Body of pancreas (tissue), 4 donors: Measurements from ENCODE around the gene ST6GAL1. TPM values are rescaled to one million over a fixed set of nuclear protein-coding genes. Genes with fewer than 3 reads are reported as not detected.

ENCODE experiments used
- ATAC-seq: fragments of 150-250 bp; one replicate; pipeline ENCODE4 v1.9.1; 2016
- DNase-seq, 4 donors: peaks; one replicate each; pipeline ENCODE4 v3.0.0-alpha.2; 2019
- H3K27ac ChIP-seq, 4 donors: fragments of 200-600 bp; sonication (generic); 1 replicate in 3 of 4; 2 replicates in 1 of 4; pipeline versions ENCODE4 v1.5.1 to v1.6.1; 2016 to 2019; ENCODE audit warnings: mild to moderate bottlenecking in 1 of 4, mixed read lengths in 1 of 4, moderate library complexity in 1 of 4
- H3K27me3 ChIP-seq, 2 donors: fragments of 200-600 bp; sonication (generic); one replicate each; pipeline ENCODE4 v1.6.0; 2016; ENCODE audit warnings: mild to moderate bottlenecking in 1 of 2
- H3K36me3 ChIP-seq, 2 donors: fragments of 200-600 bp; sonication (generic); replicated peaks in 1 of 2; 2 replicates each; pipeline ENCODE4 v1.5.1; 2016; ENCODE audit warnings: low read depth in 2 of 2; ENCODE audit not compliant: insufficient read depth in 1 of 2
- H3K4me1 ChIP-seq: fragments of 200-600 bp; sonication (generic); one replicate; pipeline ENCODE4 v1.6.0; 2016
- H3K4me3 ChIP-seq, 2 donors: fragments of 200-600 bp; sonication (generic); 1 replicate in 1 of 2; 2 replicates in 1 of 2; pipeline ENCODE4 v1.5.1; 2016 to 2019
- H3K9me3 ChIP-seq, 3 donors: fragments of 200-600 bp; sonication (generic); 1 replicate in 2 of 3; 2 replicates in 1 of 3; pipeline ENCODE4 v1.5.1; 2016
- CTCF ChIP-seq, 7 experiments: fragments of 450-650 bp in 4 of 7; fragments of 200-600 bp in 3 of 7; sonication (generic) in 3 of 7; IDR thresholded peaks; one replicate each; pipeline ENCODE4 v1.5.1; 2016 to 2019; ENCODE audit warnings: antibody characterized with exemption in 7 of 7
- POLR2A ChIP-seq, 3 donors: fragments of 450-650 bp; IDR thresholded peaks; one replicate each; pipeline ENCODE4 v1.6.1; 2016; ENCODE audit warnings: antibody characterized with exemption in 3 of 3, mild to moderate bottlenecking in 2 of 3
- WGBS, 2 donors: methylation state at CpG; one replicate each; pipeline ENCODE4 v1.1.5; 2017; 5-methylcytosine and 5-hydroxymethylcytosine counted together
- intact Hi-C: fragments of 100-400 bp; cut with DNase I; formaldehyde crosslinking; loops from one replicate; pipeline ENCODE4 v1.15.1; 2023
- total RNA-seq, 2 donors: library from RNA; depleted of rRNA; stranded (reverse); fragments of >200 nt; gene quantifications; one replicate each; pipeline ENCODE4 v1.1.0, GENCODE V29; 2016

The ST6GAL1 gene
- total RNA-seq, 2 donors from 2014 or later = 10.2 to 12.2 TPM

DNA sequence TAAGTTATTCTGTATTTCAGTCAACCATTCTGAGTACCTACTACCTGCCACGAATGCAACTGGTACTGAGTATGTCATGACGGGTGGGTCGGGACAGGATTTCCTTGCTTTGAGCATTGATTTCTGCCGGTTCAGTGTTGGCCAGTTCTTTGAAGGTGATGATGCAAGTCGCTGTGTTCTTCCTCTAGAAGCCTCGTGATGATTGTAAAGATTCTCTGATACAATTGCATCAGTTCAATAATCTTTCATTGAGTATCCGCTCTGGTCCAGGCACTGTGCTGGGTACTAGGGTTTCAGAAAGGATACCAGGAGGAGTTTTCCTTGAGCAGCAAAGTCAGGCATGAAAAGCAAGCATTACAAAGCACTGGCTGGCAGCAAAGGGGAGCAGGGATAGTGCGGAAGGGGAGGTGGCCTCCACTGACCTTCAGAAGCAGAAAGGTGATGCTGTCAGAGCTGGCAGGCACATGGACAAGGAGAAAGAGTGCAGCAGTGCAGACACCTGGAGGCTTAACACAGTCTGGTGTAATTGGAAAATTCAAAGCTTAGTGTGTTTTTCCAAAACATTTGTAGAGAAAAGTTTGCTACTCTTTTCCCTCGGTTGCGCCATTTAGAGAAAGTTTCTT is 108.9 kb downstream of the ST6GAL1 start:
- H3K27ac ChIP-seq = no peak overlapping the region
- ATAC-seq = no peak
- H3K36me3 ChIP-seq = no peaks in the 10 kb centered on the region
- DNase-seq = no peak
- peaks cover 6% of the 10 kb centered on the region for H3K4me1 ChIP-seq
- H3K27me3 ChIP-seq = no peaks in the 10 kb centered on the region
- TF ChIP-seq CTCF (IDR thresholded peaks at IDR 0.05) = no peak
- no peak for TF ChIP-seq POLR2A (IDR thresholded peaks at IDR 0.05)
- peaks cover 0 to 4% (median 0%) of the 10 kb centered on the region in 3 donors for H3K9me3 ChIP-seq
- intact Hi-C loops = no loop called here
- no peak overlapping the region for H3K4me3 ChIP-seq
- 74 to 77% methylated on average over 10 of the region's 10 CpGs for WGBS, 2 donors

- no peaks in the 10 kb centered on the region for H3K27me3 ChIP-seq
- intact Hi-C loops = no loop called here
- DNase-seq (no peak), ATAC-seq (no peak)
- no peaks in the 10 kb centered on the region for H3K36me3 ChIP-seq
- no peak overlapping the region for H3K27ac ChIP-seq
- peaks cover 6% of the 10 kb centered on the region for H3K4me1 ChIP-seq
- H3K9me3 ChIP-seq = peaks cover 0 to 4% (median 0%) of the 10 kb centered on the region in 3 donors
- H3K4me3 ChIP-seq = no peak overlapping the region
- TF ChIP-seq CTCF (IDR thresholded peaks at IDR 0.05) = no peak
- TF ChIP-seq POLR2A (IDR thresholded peaks at IDR 0.05) = no peak
- 54 to 70% methylated on average over 6 of the region's 6 CpGs for WGBS, 2 donors
These were observed 109.5 kb downstream of the ST6GAL1 start for GRCh38 chr3:187039723-187040414.

DNA sequence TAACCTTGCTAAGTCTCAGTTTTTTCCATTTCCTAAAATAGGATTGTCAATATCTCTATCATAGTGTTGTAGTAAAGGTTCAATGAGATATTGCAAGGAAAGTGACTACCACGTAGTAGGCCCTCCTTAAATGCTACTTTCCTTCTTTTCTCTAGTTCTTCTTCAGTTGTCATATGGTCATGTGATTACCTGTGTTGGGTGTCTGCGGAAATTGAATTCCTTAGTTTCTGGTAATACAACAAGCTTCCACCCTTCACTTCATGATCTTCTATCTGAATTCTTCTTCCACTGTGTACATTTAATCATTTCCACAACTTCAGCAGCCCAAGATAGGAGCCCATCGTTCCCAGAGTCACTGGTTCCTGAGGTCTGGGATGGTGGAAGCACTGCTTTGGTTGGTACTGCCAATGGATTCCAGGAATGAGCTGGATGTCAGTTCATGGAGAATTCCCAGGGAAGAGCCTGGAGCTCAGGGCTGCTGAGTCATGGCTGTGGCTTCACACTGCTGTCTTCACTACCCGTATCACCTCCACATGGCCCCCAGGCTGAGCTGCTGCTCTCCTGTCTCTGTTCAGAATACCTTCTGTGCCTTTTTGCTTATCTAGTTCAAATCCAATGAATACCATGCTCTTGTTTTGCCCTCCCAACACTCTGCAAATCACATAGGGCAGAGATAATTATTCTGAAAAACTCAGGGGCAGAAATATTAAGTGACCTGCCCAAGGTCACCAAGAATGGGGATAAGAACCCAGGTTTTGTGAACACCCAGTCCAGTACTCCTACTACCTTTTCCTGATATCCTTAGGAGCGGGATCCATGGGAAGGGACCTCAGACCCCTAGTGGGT is 110.4 kb downstream of the ST6GAL1 start:
- intact Hi-C loops = no loop called here
- no peak for ATAC-seq
- H3K27ac ChIP-seq = peak overlapping the region in 3 of 4 donors; percentile 33 to 58 (median 39)
- no peak overlapping the region for H3K4me3 ChIP-seq
- H3K9me3 ChIP-seq = peaks cover 0 to 4% (median 0%) of the 10 kb centered on the region in 3 donors
- no peaks in the 10 kb centered on the region for H3K36me3 ChIP-seq
- H3K27me3 ChIP-seq = no peaks in the 10 kb centered on the region
- 58 to 61% methylated on average over 5 of the region's 5 CpGs for WGBS, 2 donors
- DNase-seq = no peak
- peaks cover 6% of the 10 kb centered on the region for H3K4me1 ChIP-seq
- TF ChIP-seq CTCF (IDR thresholded peaks at IDR 0.05) (no peak), POLR2A (IDR thresholded peaks at IDR 0.05) (no peak)

DNA sequence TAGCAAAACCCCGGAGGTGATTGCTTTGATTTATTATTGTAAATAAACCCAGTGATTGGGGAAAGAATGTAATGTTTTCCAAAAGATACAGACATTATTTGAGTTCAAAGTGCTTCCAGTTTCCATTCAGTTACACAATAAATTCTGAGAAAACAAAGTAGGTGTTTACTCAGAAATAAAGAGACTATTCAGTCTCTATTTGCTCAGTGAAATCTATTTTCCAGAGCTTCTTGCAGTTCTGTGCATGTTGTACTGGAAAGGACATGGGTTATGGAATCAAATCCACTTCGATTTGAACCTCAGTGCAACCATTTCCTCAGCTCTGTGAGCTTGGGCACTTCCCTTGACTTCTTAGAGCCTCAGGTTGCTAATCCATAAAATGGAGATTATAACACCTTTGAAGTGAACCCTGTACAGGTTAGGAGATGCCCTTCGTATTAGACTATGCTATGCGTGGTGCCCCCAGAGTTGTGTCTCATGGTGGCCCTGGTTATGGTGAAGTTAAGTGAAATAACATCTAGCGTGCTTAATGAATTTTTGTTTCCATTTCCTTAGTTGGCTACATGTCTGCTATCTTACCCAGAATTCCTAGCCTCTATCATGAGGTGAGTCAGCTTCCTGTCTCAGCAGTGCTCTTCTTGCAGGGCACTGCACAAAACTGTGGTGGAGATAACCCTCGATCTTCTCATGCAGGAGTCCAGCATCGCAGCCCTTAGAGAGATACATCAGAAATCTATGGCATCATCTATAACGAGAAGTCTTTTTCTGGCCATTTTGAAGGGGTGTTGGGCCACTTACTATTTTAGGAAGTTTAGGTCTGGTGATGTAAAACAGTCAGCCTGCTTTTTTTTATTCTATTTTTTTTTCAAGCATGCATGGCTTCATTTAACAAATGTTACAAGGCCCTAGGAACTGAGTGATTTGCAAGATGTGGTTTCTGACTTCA is 111.3 kb downstream of the ST6GAL1 start:
- WGBS, 2 donors = 64 to 65% methylated on average over 8 of the region's 8 CpGs
- H3K4me1 ChIP-seq = peaks cover 6% of the 10 kb centered on the region

More for the DNA sequence above, 111.3 kb downstream of the ST6GAL1 start:
- H3K27ac ChIP-seq = peak overlapping the region in 3 of 4 donors; percentile 33 to 58 (median 39)
- H3K27me3 ChIP-seq = no peaks in the 10 kb centered on the region
- ATAC-seq (peak; percentile 35), DNase-seq (no peak)
- no peaks in the 10 kb centered on the region for H3K36me3 ChIP-seq
- no peak overlapping the region for H3K4me3 ChIP-seq
- TF ChIP-seq POLR2A (IDR thresholded peaks at IDR 0.05) (no peak), CTCF (IDR thresholded peaks at IDR 0.05) (no peak)
- no peaks in the 10 kb centered on the region for H3K9me3 ChIP-seq
- intact Hi-C loops = no loop called here
